Duodenal mucosa (tissue), 2 donors: ENCODE results near the gene LBHD2.
"Not testable (repeated sequence)": the region's sequence is repeated elsewhere in the genome, so short reads cannot be mapped to it uniquely, and the experiment has no call there.

ENCODE experiments used
- H3K27ac ChIP-seq: one replicate; pipeline ENCODE4 v1.7.0; 2013; ENCODE audit warnings: low read depth, low read length
- H3K27me3 ChIP-seq, 2 donors: one replicate each; pipeline ENCODE4 v1.7.0; 2013; ENCODE audit warnings: low read length in 2 of 2, control low read depth in 1 of 2; ENCODE audit not compliant: insufficient read depth in 2 of 2, control insufficient read depth in 1 of 2
- H3K36me3 ChIP-seq, 2 donors: one replicate each; pipeline ENCODE4 v1.7.0; 2013; ENCODE audit warnings: low read length in 2 of 2, control low read depth in 1 of 2; ENCODE audit not compliant: insufficient read depth in 2 of 2, control insufficient read depth in 1 of 2
- H3K4me1 ChIP-seq, 2 donors: one replicate each; pipeline ENCODE4 v1.7.0; 2013; ENCODE audit warnings: low read length in 2 of 2, control low read depth in 1 of 2; ENCODE audit not compliant: insufficient read depth in 2 of 2, control insufficient read depth in 1 of 2
- H3K4me3 ChIP-seq, 2 donors: one replicate each; pipeline ENCODE4 v1.7.0; 2013; ENCODE audit warnings: low read length in 2 of 2, low read depth in 1 of 2
- H3K9ac ChIP-seq, 2 donors: one replicate each; pipeline ENCODE4 v1.7.0; 2013; ENCODE audit warnings: low read length in 2 of 2, low read depth in 1 of 2
- H3K9me3 ChIP-seq, 2 donors: one replicate each; pipeline ENCODE4 v1.7.0; 2013; ENCODE audit warnings: low read length in 2 of 2, control low read depth in 1 of 2; ENCODE audit not compliant: control insufficient read depth in 1 of 2

Gene LBHD2

DNA sequence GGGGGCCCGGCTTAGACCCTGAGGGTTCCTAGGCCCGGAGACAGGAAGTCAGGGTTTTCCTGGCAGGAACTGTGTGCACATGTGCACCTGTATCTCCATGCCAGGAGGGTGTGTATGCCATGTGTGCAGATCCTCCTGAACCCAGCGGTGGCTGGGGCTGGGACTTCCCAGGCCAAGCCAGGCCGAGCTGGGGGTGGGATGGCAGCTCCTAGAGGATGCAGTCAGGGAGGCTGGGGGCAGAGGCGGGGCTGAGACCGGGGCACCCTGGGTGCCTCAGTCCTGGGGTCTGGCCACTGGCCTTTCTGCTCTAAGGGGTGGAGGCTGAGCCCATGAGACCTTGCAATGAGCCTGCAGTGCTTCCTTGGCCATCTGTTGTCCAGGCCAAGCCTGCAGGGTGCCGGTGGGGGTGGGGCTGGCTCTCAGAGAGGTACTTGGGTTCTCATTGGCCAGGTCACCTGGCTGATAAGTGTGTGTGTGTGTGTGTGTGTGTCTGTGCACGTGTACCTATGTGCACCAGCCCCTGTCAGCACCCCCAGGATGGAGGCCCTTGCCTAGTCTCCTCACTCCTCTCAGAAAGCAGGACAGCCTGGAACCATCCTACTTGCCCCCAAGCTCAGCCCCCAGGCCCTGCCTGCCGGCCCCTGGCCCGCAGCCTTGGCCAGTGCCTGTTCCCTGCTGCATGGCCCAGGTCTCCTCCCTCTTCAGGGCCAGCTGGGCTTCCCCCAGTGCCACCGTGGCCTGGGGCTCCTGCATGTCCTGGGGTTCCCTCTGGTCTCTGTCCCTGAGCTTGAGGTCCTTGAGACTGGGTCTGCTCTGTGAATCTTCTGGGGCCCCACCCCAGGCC is 28.6 kb downstream of the LBHD2 start:
- no peaks in the 10 kb centered on the region for H3K36me3 ChIP-seq

DNA sequence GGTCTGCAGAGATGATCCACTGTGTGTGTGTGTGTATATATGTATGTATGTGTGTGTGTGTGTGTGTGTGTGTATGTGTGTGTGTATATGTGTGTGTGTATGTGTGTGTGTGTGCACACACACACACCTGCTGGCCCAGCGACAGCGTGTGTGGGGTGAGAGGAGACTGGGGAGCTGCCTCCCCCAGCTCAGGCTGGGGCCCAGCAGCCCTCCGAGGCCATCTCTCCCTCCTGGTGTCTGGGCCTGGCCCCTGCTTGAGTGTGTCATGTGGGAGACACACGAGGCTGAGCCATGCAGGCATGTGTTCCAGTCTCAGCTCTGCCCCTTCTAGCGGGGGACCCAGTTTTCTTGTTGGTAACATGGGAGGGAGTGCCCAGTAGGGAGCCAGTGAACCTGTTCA is 29.3 kb downstream of the LBHD2 start:
- Histone ChIP-seq H3K27me3 (no peaks in the 10 kb centered on the region), H3K27ac (no peak overlapping the region), H3K4me1 (peaks cover 42 to 46% of the 10 kb centered on the region in 2 donors), H3K4me3 (no peak overlapping the region), H3K9me3 (no peaks in the 10 kb centered on the region), H3K36me3 (no peaks in the 10 kb centered on the region), H3K9ac (no peak overlapping the region)

More for the DNA sequence above, 28.6 kb downstream of the LBHD2 start:
- no peaks in the 10 kb centered on the region for H3K27me3 ChIP-seq
- no peak overlapping the region for H3K27ac ChIP-seq
- H3K4me3 ChIP-seq: no peak overlapping the region
- H3K4me1 ChIP-seq: peaks cover 40 to 45% of the 10 kb centered on the region in 2 donors
- no peaks in the 10 kb centered on the region for H3K9me3 ChIP-seq
- no peak overlapping the region for H3K9ac ChIP-seq

- H3K27ac ChIP-seq: no peak overlapping the region
- H3K4me1 ChIP-seq: peaks cover 42 to 51% of the 10 kb centered on the region in 2 donors
- H3K9ac ChIP-seq: no peak overlapping the region
Measured at GRCh38 chr14:103113774-103114173, 29.8 kb downstream of the LBHD2 start.

DNA sequence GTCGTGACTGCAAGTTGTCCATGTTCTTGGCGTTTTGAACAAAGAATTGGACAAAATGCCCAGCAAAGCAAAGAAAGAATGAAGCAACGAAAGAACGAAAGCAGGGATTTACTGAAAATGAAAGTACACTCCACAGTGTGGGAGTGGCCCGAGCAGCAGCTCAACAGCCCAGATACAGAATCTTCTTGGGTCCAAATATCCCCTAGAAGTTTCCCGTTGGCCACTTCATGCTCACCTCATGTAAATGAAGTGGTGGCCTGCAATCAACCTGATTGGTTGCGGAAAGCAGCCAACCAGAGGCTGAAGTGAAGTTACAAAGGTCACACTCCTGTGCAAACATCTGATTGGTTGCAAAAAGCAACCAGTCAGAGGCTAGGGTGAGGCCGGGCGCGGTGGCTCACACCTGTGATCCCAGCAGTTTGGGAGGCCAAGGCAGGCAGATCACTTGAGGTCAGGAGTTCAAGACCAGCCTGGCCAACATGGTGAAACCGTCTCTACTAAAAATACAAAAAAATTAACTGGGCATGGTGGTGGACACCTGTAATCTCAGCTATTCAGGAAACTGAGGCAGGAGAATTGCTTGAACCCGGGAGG is 31.2 kb downstream of the LBHD2 start:
- peaks cover 45 to 54% of the 10 kb centered on the region in 2 donors for H3K4me1 ChIP-seq
- H3K9me3 ChIP-seq, H3K36me3 ChIP-seq, H3K9ac ChIP-seq, H3K27me3 ChIP-seq: not testable (repeated sequence)
- H3K27ac ChIP-seq: peak overlapping the region; percentile 68
- peak overlapping the region; percentile 23 to 50 for H3K4me3 ChIP-seq

More at GRCh38 chr14:103113774-103114173, 29.8 kb downstream of the LBHD2 start:
- no peaks in the 10 kb centered on the region for H3K36me3 ChIP-seq
- H3K9me3 ChIP-seq: no peaks in the 10 kb centered on the region
- H3K4me3 ChIP-seq: no peak overlapping the region
- no peaks in the 10 kb centered on the region for H3K27me3 ChIP-seq

DNA sequence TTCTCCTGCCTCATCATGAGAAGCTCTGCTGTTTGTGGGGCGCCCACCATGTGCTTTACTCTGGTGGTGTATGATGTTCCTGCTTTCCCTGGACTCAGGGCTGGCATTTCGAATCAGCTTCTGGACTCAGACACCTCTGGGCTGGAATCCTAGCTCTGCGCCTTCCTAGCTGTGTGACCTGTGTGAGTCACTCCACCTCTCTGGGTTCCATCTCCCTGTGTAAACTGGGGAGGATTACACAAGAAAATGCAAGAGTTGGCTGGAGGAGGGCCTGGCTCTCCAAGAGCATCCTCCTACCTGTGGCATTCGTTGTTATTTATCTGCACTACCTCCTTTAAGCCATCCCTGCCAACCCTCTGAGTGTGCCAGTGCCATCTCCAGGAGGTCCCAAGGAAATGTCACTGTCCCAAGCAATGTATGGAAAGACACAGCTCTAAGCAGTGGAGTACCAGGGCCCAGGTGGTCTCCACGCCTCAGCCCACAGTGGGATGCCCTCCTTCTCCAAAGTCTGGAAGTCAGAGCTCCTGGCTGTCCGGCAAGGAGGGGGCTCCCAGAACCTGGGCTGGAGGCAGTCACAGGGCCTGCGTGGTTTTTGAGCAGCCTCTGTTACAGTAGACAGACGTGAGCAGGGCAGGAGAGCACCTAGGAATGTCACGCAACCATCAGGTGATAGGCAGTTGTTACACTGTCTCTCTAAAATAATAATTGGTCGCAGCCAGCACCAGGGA is 32.0 kb downstream of the LBHD2 start:
- no peak overlapping the region for H3K4me3 ChIP-seq
- no peaks in the 10 kb centered on the region for H3K27me3 ChIP-seq
- H3K9ac ChIP-seq: no peak overlapping the region
- no peak overlapping the region for H3K27ac ChIP-seq
- H3K36me3 ChIP-seq: no peaks in the 10 kb centered on the region
- peaks cover 46 to 56% of the 10 kb centered on the region in 2 donors for H3K4me1 ChIP-seq
- H3K9me3 ChIP-seq: no peaks in the 10 kb centered on the region

- H3K27me3 ChIP-seq: no peaks in the 10 kb centered on the region
- H3K9me3 ChIP-seq: no peaks in the 10 kb centered on the region
- H3K27ac ChIP-seq: no peak overlapping the region
- peaks cover 46 to 55% of the 10 kb centered on the region in 2 donors for H3K4me1 ChIP-seq
- H3K36me3 ChIP-seq: no peaks in the 10 kb centered on the region
- no peak overlapping the region for H3K9ac ChIP-seq
- H3K4me3 ChIP-seq: no peak overlapping the region
Measured at GRCh38 chr14:103116636-103117035, 32.6 kb downstream of the LBHD2 start.

GRCh38 chr14:103117499-103117898 is 33.5 kb downstream of the LBHD2 start:
- H3K27ac ChIP-seq, H3K9ac ChIP-seq: not testable (repeated sequence)

GRCh38 chr14:103118018-103118662 is 34.1 kb downstream of the LBHD2 start:
- Histone ChIP-seq H3K36me3 (no peaks in the 10 kb centered on the region), H3K9me3 (no peaks in the 10 kb centered on the region), H3K4me3 (peak overlapping the region in 1 of 2 donors; percentile 0), H3K9ac (peak overlapping the region in 1 of 2 donors; percentile 14), H3K27me3 (peaks cover 0 to 4% of the 10 kb centered on the region in 2 donors), H3K4me1 (peaks cover 49 to 53% of the 10 kb centered on the region in 2 donors), H3K27ac (peak overlapping the region; percentile 58)

More at GRCh38 chr14:103117499-103117898, 33.5 kb downstream of the LBHD2 start:
- not testable (repeated sequence) for H3K36me3 ChIP-seq, H3K4me3 ChIP-seq, H3K27me3 ChIP-seq, H3K9me3 ChIP-seq
- H3K4me1 ChIP-seq: peaks cover 46 to 54% of the 10 kb centered on the region in 2 donors

DNA sequence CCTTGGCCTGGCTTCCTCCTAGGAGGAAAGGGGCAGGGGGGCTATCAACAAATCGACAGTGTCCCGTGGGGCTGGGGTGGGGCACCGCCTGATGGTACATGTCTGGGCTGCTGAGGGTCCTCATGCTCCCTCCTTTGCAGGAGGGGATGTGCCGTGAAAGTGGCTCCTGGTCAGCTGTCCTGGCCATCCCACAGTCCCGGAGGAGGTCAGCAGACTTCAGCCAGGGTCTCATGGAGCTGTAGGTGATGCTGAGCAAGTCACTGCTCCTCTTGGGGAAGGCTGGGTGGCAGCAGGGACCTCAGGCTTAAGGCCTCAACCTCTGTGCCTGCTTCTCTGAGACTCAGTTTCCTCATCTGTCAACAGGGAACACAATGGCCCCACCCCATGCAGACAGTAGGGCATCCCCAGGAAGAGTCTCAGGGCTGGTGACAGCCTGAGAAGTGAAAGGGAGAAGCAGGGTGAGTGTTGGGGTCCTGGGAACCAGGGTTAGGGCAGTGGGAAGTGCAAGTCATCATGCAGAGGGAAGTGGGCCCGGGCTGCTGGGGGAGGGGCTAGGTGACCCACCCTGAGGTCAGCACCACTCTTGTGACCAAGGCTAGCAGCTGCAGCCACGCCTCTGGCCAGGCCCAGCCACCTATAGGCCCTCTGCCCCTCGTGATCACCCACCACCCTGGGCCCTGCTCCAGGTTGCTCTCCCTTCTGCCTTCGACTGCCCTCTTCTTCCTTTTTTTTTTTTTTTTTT is 34.8 kb downstream of the LBHD2 start:
- Histone ChIP-seq H3K27me3 (peaks cover 0 to 9% of the 10 kb centered on the region in 2 donors), H3K4me1 (peaks cover 46 to 53% of the 10 kb centered on the region in 2 donors), H3K9ac (peak overlapping the region in 1 of 2 donors; percentile 14), H3K27ac (peak overlapping the region; percentile 58), H3K9me3 (no peaks in the 10 kb centered on the region), H3K36me3 (no peaks in the 10 kb centered on the region), H3K4me3 (peak overlapping the region in 1 of 2 donors; percentile 0)
